ENCODE data around the gene SYTL1. TPM values are rescaled to one million over a fixed set of nuclear protein-coding genes. Genes with fewer than 3 reads are reported as not detected.

SYTL1 gene
- total and polyA plus RNA-seq, 2 experiments from 2014 or later: not detected

- H3K27ac ChIP-seq: no peak overlapping the region
- TF ChIP-seq EZH2phosphoT487 (IDR thresholded peaks at IDR 0.05; ENCODE audit: insufficient read depth, low read depth) (no peak), EZH2 (IDR thresholded peaks at IDR 0.05; ENCODE audit: insufficient read depth, poor library complexity, severe bottlenecking) (no peak)
- in situ Hi-C loops (cut with MboI): no loop called here
- DNase-seq: peak; percentile 48
- H3K36me3 ChIP-seq (ENCODE audit: low read depth): peaks cover 5% of the 10 kb centered on the region; the same call in 1 of the 2 replicates
- no peak overlapping the region for H3K4me3 ChIP-seq
- WGBS, 2 experiments (ENCODE audit: low coverage in 1 of 2, low lambda C conversion rate in 2 of 2, missing lambda C conversion rate in 2 of 2): 72 to 81% methylated on average over 30 to 40 of the region's 40 CpGs
- H3K4me2 ChIP-seq (ENCODE audit: unreplicated experiment): no peak overlapping the region
- no peaks in the 10 kb centered on the region for H3F3A ChIP-seq (ENCODE audit: insufficient read depth)
- H3K9me2 ChIP-seq (ENCODE audit: insufficient read depth): no peaks in the 10 kb centered on the region
- no peaks in the 10 kb centered on the region for H3K79me2 ChIP-seq (ENCODE audit: insufficient read depth)
- H2AFZ ChIP-seq: no peak overlapping the region
- H4K20me1 ChIP-seq (ENCODE audit: insufficient read depth): no peaks in the 10 kb centered on the region
- H3K4me1 ChIP-seq (ENCODE audit: insufficient read depth): no peaks in the 10 kb centered on the region
- H3K27me3 ChIP-seq (replicated peaks; ENCODE audit: insufficient read depth): no peaks in the 10 kb centered on the region
- H3K9me3 ChIP-seq (ENCODE audit: low read depth): no peaks in the 10 kb centered on the region
- no peak overlapping the region for H3K9ac ChIP-seq
Measured at GRCh38 chr1:27357281-27358037, 15.6 kb downstream of the SYTL1 start.

- no peaks in the 10 kb centered on the region for H4K20me1 ChIP-seq (ENCODE audit: insufficient read depth)
- TF ChIP-seq EZH2phosphoT487 (IDR thresholded peaks at IDR 0.05; ENCODE audit: insufficient read depth, low read depth) (no peak), EZH2 (IDR thresholded peaks at IDR 0.05; ENCODE audit: insufficient read depth, poor library complexity, severe bottlenecking) (no peak)
- H3K36me3 ChIP-seq (ENCODE audit: low read depth): peaks cover 5% of the 10 kb centered on the region; the same call in 1 of the 2 replicates
- H3K9ac ChIP-seq: no peak overlapping the region
- DNase-seq: no peak
- WGBS, 2 experiments (ENCODE audit: low coverage in 1 of 2, low lambda C conversion rate in 2 of 2, missing lambda C conversion rate in 2 of 2): 94 to 95% methylated on average over 20 to 21 of the region's 21 CpGs
- no peak overlapping the region for H2AFZ ChIP-seq
- no peaks in the 10 kb centered on the region for H3K9me3 ChIP-seq (ENCODE audit: low read depth)
- H3K4me3 ChIP-seq: no peak overlapping the region
- no peaks in the 10 kb centered on the region for H3K79me2 ChIP-seq (ENCODE audit: insufficient read depth)
- no peaks in the 10 kb centered on the region for H3K4me1 ChIP-seq (ENCODE audit: insufficient read depth)
- no peaks in the 10 kb centered on the region for H3K27me3 ChIP-seq (replicated peaks; ENCODE audit: insufficient read depth)
- no peaks in the 10 kb centered on the region for H3F3A ChIP-seq (ENCODE audit: insufficient read depth)
- H3K4me2 ChIP-seq (ENCODE audit: unreplicated experiment): no peak overlapping the region
- no peaks in the 10 kb centered on the region for H3K9me2 ChIP-seq (ENCODE audit: insufficient read depth)
- no peak overlapping the region for H3K27ac ChIP-seq
- in situ Hi-C loops (cut with MboI): no loop called here
Measured at GRCh38 chr1:27358038-27358927, 16.5 kb downstream of the SYTL1 start.

- DNase-seq: no peak
- Histone ChIP-seq H3K79me2 (ENCODE audit: insufficient read depth) (0 out of 2 replicates have a peak, but pooled peaks cover 3% of the 10 kb centered on the region), H3K4me1 (ENCODE audit: insufficient read depth) (no peaks in the 10 kb centered on the region), H3F3A (ENCODE audit: insufficient read depth) (no peaks in the 10 kb centered on the region), H3K4me3 (no peak overlapping the region), H4K20me1 (ENCODE audit: insufficient read depth) (no peaks in the 10 kb centered on the region), H3K9me3 (ENCODE audit: low read depth) (no peaks in the 10 kb centered on the region), H3K9ac (no peak overlapping the region), H3K36me3 (ENCODE audit: low read depth) (peaks cover 5% of the 10 kb centered on the region; the same call in 1 of the 2 replicates), H3K27ac (no peak overlapping the region), H3K4me2 (ENCODE audit: unreplicated experiment) (no peak overlapping the region), H3K9me2 (ENCODE audit: insufficient read depth) (no peaks in the 10 kb centered on the region), H2AFZ (no peak overlapping the region), H3K27me3 (replicated peaks; ENCODE audit: insufficient read depth) (no peaks in the 10 kb centered on the region)
- in situ Hi-C loops (cut with MboI): no loop called here
- TF ChIP-seq EZH2 (IDR thresholded peaks at IDR 0.05; ENCODE audit: insufficient read depth, poor library complexity, severe bottlenecking) (no peak), EZH2phosphoT487 (IDR thresholded peaks at IDR 0.05; ENCODE audit: insufficient read depth, low read depth) (no peak)
- WGBS, 2 experiments (ENCODE audit: low coverage in 1 of 2, low lambda C conversion rate in 2 of 2, missing lambda C conversion rate in 2 of 2): 97 to 100% methylated on average over 5 of the region's 5 CpGs
Measured at GRCh38 chr1:27358928-27359313, 17.1 kb downstream of the SYTL1 start.

- Histone ChIP-seq H3K9me2 (ENCODE audit: insufficient read depth) (no peaks in the 10 kb centered on the region), H3K9ac (no peak overlapping the region), H3F3A (ENCODE audit: insufficient read depth) (no peaks in the 10 kb centered on the region), H3K79me2 (ENCODE audit: insufficient read depth) (peaks cover 11% of the 10 kb centered on the region), H4K20me1 (ENCODE audit: insufficient read depth) (no peaks in the 10 kb centered on the region), H3K4me1 (ENCODE audit: insufficient read depth) (peaks cover 3% of the 10 kb centered on the region; the same call in 1 of the 2 replicates), H3K36me3 (ENCODE audit: low read depth) (peaks cover 5% of the 10 kb centered on the region; the same call in 1 of the 2 replicates), H3K27ac (no peak overlapping the region), H3K4me2 (ENCODE audit: unreplicated experiment) (no peak overlapping the region), H3K4me3 (no peak overlapping the region), H3K9me3 (ENCODE audit: low read depth) (no peaks in the 10 kb centered on the region), H2AFZ (no peak overlapping the region), H3K27me3 (replicated peaks; ENCODE audit: insufficient read depth) (no peaks in the 10 kb centered on the region)
- no peak for DNase-seq
- WGBS, 2 experiments (ENCODE audit: low coverage in 1 of 2, low lambda C conversion rate in 2 of 2, missing lambda C conversion rate in 2 of 2): 83 to 84% methylated on average over 9 of the region's 9 CpGs
- in situ Hi-C loops (cut with MboI): no loop called here
- TF ChIP-seq EZH2 (IDR thresholded peaks at IDR 0.05; ENCODE audit: insufficient read depth, poor library complexity, severe bottlenecking): no peak
- no peak for TF ChIP-seq EZH2phosphoT487 (IDR thresholded peaks at IDR 0.05; ENCODE audit: insufficient read depth, low read depth)
Measured at GRCh38 chr1:27359822-27360158, 18.0 kb downstream of the SYTL1 start.

Data from GM23248 (cell line).